B cell (primary cell): ENCODE results near the gene FGFR2. TPM values are rescaled to one million over a fixed set of nuclear protein-coding genes. Genes with fewer than 3 reads are reported as not detected.

Source experiments
- ATAC-seq: fragments of 200-7000 bp; cut with Tn5 transposase; one replicate; pipeline ENCODE4 v1.10.0; 2021; ENCODE audit warnings: low read depth, mild to moderate bottlenecking, moderate number of reproducible peaks, moderate library complexity
- CTCF ChIA-PET: fragments of 350-600 bp; sonication (Branson Sonifier 250); formaldehyde crosslinking; loops from one replicate; lab custom pipeline; 2021; ENCODE audit warnings: antibody characterized with exemption, inconsistent platforms; lab: Charles Lee
- POLR2A ChIA-PET: fragments of 350-600 bp; sonication (Branson Sonifier 250); formaldehyde crosslinking; loops from one replicate; lab custom pipeline; 2021; ENCODE audit warnings: antibody characterized with exemption; lab: Charles Lee
- DNase-seq: peaks from one replicate; pipeline ENCODE4 v3.0.0; 2013
- H2AFZ ChIP-seq: 2 replicates; pipeline ENCODE4 v1.6.1; 2012; ENCODE audit warnings: mild to moderate bottlenecking, low read depth, low read length; ENCODE audit not compliant: insufficient read depth, poor library complexity, severe bottlenecking
- H3K27ac ChIP-seq, 2 donors: 1 replicate in 1 of 2; 2 replicates in 1 of 2; pipeline ENCODE4 v1.5.1; 2012 to 2013; ENCODE audit warnings: low read length in 2 of 2, mild to moderate bottlenecking in 2 of 2, moderate library complexity in 1 of 2
- H3K27me3 ChIP-seq, 4 experiments: fragments of 200-600 bp in 1 of 4; sonication (generic) in 1 of 4; replicated peaks in 1 of 4; 1 replicate in 2 of 4; 2 replicates in 2 of 4; pipeline versions ENCODE4 v1.6.1 to v1.7.0; 2013 to 2016; ENCODE audit warnings: low read length in 3 of 4, mild to moderate bottlenecking in 2 of 4, mixed read lengths in 1 of 4, moderate library complexity in 1 of 4; ENCODE audit not compliant: insufficient read depth in 4 of 4, control insufficient read depth in 3 of 4; ENCODE audit errors: control extremely low read depth in 1 of 4
- H3K36me3 ChIP-seq, 2 experiments: replicated peaks in 1 of 2; 1 replicate in 1 of 2; 2 replicates in 1 of 2; pipeline versions ENCODE4 v1.6.1 to v1.7.1; 2013; ENCODE audit warnings: low read length in 1 of 2; ENCODE audit not compliant: insufficient read depth in 2 of 2, control insufficient read depth in 1 of 2; ENCODE audit errors: control extremely low read depth in 1 of 2, extremely low read depth in 1 of 2
- H3K4me1 ChIP-seq, 2 donors: fragments of 200-600 bp in 1 of 2; sonication (generic) in 1 of 2; 1 replicate in 1 of 2; 2 replicates in 1 of 2; pipeline versions ENCODE4 v1.5.1 to v1.6.1; 2013 to 2017; ENCODE audit warnings: low read length in 2 of 2; ENCODE audit not compliant: control insufficient read depth in 2 of 2, insufficient read depth in 2 of 2
- H3K4me2 ChIP-seq: replicated peaks from 2 replicates; pipeline ENCODE3; 2012; ENCODE audit warnings: mild to moderate bottlenecking, low read depth, low read length; ENCODE audit not compliant: poor library complexity, severe bottlenecking
- H3K4me3 ChIP-seq, 5 experiments: fragments of 200-600 bp in 1 of 5; sonication (generic) in 1 of 5; 1 replicate in 3 of 5; 2 replicates in 2 of 5; pipeline versions ENCODE4 v1.5.1 to v1.7.0; 2011 to 2016; ENCODE audit warnings: low read length in 4 of 5, mild to moderate bottlenecking in 4 of 5, low read depth in 2 of 5, control low read depth in 1 of 5, moderate library complexity in 1 of 5; ENCODE audit not compliant: insufficient read depth in 1 of 5; ENCODE audit errors: control extremely low read depth in 1 of 5, extremely low read depth in 1 of 5
- H3K79me2 ChIP-seq: fragments of 200-600 bp; sonication (generic); one replicate; pipeline ENCODE4 v1.6.0; 2016; ENCODE audit warnings: low read length; ENCODE audit not compliant: control insufficient read depth, insufficient read depth
- H3K9ac ChIP-seq: fragments of 200-600 bp; sonication (generic); 2 replicates; pipeline ENCODE4 v1.6.1; 2017; ENCODE audit warnings: mild to moderate bottlenecking, low read length, moderate library complexity
- H3K9me3 ChIP-seq, 3 donors: one replicate each; pipeline versions ENCODE4 v1.6.1 to v1.7.1; 2013; ENCODE audit warnings: low read length in 2 of 3; ENCODE audit not compliant: control insufficient read depth in 2 of 3, insufficient read depth in 1 of 3; ENCODE audit errors: control extremely low read depth in 1 of 3
- H4K20me1 ChIP-seq: 2 replicates; pipeline ENCODE4 v1.6.0; 2012; ENCODE audit warnings: mild to moderate bottlenecking, low read length; ENCODE audit not compliant: insufficient read depth, control insufficient read depth, poor library complexity, severe bottlenecking
- H3K27ac Mint-ChIP-seq: one replicate; pipeline ENCODE4 v1.8.0; 2021; ENCODE audit warnings: mixed read lengths
- H3K27me3 Mint-ChIP-seq: one replicate; pipeline ENCODE4 v1.8.0; 2021; ENCODE audit warnings: mixed read lengths
- H3K4me1 Mint-ChIP-seq: one replicate; pipeline ENCODE4 v1.8.0; 2021; ENCODE audit warnings: mixed read lengths
- H3K4me3 Mint-ChIP-seq: one replicate; pipeline ENCODE4 v1.8.0; 2021; ENCODE audit warnings: mixed read lengths
- H3K9me3 Mint-ChIP-seq: one replicate; pipeline ENCODE4 v1.8.0; 2022; ENCODE audit warnings: mixed read lengths; ENCODE audit not compliant: insufficient read depth
- EZH2 ChIP-seq: IDR thresholded peaks from 2 replicates; pipeline ENCODE4 v1.6.1; 2012; ENCODE audit warnings: borderline replicate concordance, low read depth, mild to moderate bottlenecking, moderate library complexity, low read length; ENCODE audit not compliant: insufficient read depth, poor library complexity, severe bottlenecking
- WGBS: methylation state at CpG from one replicate; pipeline ENCODE4 v1.1.5; 2013; ENCODE audit warnings: missing lambda C conversion rate; ENCODE audit not compliant: insufficient coverage; 5-methylcytosine and 5-hydroxymethylcytosine counted together
- intact Hi-C: fragments of 100-400 bp; cut with micrococcal nuclease; formaldehyde crosslinking; loops from one replicate; pipeline ENCODE4 v1.10.0; 2022
- polyA plus RNA-seq: library from polyadenylated mRNA; depleted of rRNA; stranded (reverse); fragments of >200 nt; gene quantifications from 2 replicates; pipeline ENCODE4 v1.2.3, GENCODE V29; 2012
- total RNA-seq, 2 donors: library from RNA; stranded (reverse); fragments of 120-200 nt in 1 of 2; gene quantifications; 1 replicate in 1 of 2; 2 replicates in 1 of 2; pipeline versions ENCODE4 v1.2.3 to v1.2.4, GENCODE V29; 2013 to 2022
- TF ChIP-seq, protein P1 (sequence below): fragments of 200-600 bp; IDR thresholded peaks from one replicate; pipeline ENCODE4 v1.8.0; 2022; ENCODE audit warnings: antibody characterized with exemption, mild to moderate bottlenecking

FGFR2 gene
- total and polyA plus RNA-seq, 2 donors (not counting 1 experiment from before 2014, with no cell fraction given) = not detected

DNA sequence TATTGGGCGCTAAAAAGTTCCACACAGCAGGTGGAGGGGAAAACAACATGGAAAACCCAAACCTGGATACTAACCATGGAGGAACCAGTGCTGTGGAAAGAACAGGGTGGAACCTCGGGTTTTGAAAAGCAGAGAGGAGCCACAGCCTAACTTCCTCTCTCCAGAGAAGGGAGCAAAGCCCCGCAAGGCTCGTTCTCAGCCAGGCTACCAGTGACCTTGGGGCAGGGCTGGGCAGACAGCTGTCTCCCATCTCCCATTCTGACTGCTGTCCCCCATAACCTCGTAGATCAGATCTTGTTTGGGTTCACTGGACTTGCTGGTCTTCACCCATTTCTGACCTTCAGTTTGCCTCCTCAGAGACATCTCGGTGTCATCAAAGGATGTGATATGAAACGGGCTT, 47.5 kb upstream of the FGFR2 start:
- H3K79me2 ChIP-seq = no peaks in the 10 kb centered on the region
- H3K9me3 Mint-ChIP-seq = no peaks in the 10 kb centered on the region
- POLR2A ChIA-PET = no interaction called here

DNA sequence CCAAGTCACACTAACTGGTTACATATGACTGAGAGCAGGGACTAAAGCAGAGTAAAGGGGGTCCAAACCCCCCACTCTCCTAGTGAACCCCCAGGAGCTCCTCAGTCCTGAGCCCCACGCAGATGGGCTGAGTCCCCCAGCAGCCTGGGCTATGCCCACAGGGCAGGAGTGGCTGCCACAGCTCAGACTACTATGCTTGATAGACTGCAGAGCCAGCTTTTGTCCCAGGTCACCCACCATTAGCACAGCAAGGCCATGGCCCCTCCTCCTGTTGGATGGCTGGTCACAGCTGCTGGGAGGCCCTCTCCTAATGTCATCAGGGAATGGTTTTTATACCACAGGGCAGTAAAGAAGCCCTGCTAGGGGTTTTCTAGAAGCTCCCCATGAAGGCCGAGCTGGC, 46.3 kb upstream of the FGFR2 start:
- no peak overlapping the region for H3K9ac ChIP-seq
- H3K27ac Mint-ChIP-seq = no peak overlapping the region
- no peak overlapping the region for H3K4me3 ChIP-seq
- H3K27me3 ChIP-seq = peaks cover 0 to 3% (median 0%) of the 10 kb centered on the region in 4 experiments
- no peaks in the 10 kb centered on the region for H3K4me1 Mint-ChIP-seq
- H3K27ac ChIP-seq = no peak overlapping the region
- peaks cover 0 to 10% (median 0%) of the 10 kb centered on the region in 3 donors for H3K9me3 ChIP-seq
- no peaks in the 10 kb centered on the region for H4K20me1 ChIP-seq
- ATAC-seq = no peak
- H3K36me3 ChIP-seq = no peaks in the 10 kb centered on the region
- POLR2A ChIA-PET = no interaction called here
- no peaks in the 10 kb centered on the region for H3K9me3 Mint-ChIP-seq
- intact Hi-C loops = no loop called here
- peaks cover 3% of the 10 kb centered on the region for H3K27me3 Mint-ChIP-seq
- no peaks in the 10 kb centered on the region for H3K4me1 ChIP-seq
- no peak overlapping the region for H3K4me3 Mint-ChIP-seq
- CTCF ChIA-PET = no interaction called here
- no peak for DNase-seq
- H3K4me2 ChIP-seq = no peak overlapping the region
- H3K79me2 ChIP-seq = no peaks in the 10 kb centered on the region
- H2AFZ ChIP-seq = no peak overlapping the region
- TF ChIP-seq, protein P1, sequence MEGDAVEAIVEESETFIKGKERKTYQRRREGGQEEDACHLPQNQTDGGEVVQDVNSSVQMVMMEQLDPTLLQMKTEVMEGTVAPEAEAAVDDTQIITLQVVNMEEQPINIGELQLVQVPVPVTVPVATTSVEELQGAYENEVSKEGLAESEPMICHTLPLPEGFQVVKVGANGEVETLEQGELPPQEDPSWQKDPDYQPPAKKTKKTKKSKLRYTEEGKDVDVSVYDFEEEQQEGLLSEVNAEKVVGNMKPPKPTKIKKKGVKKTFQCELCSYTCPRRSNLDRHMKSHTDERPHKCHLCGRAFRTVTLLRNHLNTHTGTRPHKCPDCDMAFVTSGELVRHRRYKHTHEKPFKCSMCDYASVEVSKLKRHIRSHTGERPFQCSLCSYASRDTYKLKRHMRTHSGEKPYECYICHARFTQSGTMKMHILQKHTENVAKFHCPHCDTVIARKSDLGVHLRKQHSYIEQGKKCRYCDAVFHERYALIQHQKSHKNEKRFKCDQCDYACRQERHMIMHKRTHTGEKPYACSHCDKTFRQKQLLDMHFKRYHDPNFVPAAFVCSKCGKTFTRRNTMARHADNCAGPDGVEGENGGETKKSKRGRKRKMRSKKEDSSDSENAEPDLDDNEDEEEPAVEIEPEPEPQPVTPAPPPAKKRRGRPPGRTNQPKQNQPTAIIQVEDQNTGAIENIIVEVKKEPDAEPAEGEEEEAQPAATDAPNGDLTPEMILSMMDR = no peak
- TF ChIP-seq EZH2 = no peak
- 92% methylated on average over 2 of the region's 2 CpGs for WGBS

More for the DNA sequence above, 47.5 kb upstream of the FGFR2 start:
- H3K4me3 ChIP-seq = no peak overlapping the region
- no peaks in the 10 kb centered on the region for H3K4me1 ChIP-seq
- WGBS = 57% methylated on average over 2 of the region's 7 CpGs
- H3K27ac Mint-ChIP-seq = no peak overlapping the region
- no peaks in the 10 kb centered on the region for H4K20me1 ChIP-seq
- no peaks in the 10 kb centered on the region for H3K4me1 Mint-ChIP-seq
- no peak overlapping the region for H3K9ac ChIP-seq
- intact Hi-C loops = no loop called here
- H2AFZ ChIP-seq = no peak overlapping the region
- H3K27me3 Mint-ChIP-seq = peaks cover 3% of the 10 kb centered on the region
- CTCF ChIA-PET = no interaction called here
- TF ChIP-seq, protein P1 = no peak
- no peak for TF ChIP-seq EZH2
- ATAC-seq (no peak), DNase-seq (no peak)
- peaks cover 0 to 3% (median 0%) of the 10 kb centered on the region in 4 experiments for H3K27me3 ChIP-seq
- H3K36me3 ChIP-seq = no peaks in the 10 kb centered on the region
- H3K27ac ChIP-seq = no peak overlapping the region
- no peak overlapping the region for H3K4me3 Mint-ChIP-seq
- H3K9me3 ChIP-seq = peaks cover 0 to 10% (median 0%) of the 10 kb centered on the region in 3 donors
- no peak overlapping the region for H3K4me2 ChIP-seq
